Measurements from ENCODE around the gene GRXCR1.

DNA sequence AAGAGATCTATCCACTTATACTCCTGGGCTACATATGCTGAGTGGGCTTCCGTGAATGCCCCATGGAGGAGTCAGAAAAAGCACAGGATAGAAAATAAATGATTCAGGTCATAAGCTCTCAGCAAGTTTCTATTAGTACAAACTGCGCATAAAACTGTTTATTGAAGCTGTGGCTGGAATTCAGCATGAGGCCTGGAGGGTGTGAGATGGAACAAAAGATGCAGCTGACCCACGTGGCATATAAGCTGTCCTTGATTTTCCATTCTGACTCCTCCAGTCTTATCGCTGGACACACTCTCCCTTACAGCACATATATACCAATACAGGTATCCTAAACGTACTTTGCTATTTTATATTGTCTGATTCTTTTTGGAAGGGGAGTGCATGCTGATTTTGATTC is 17.9 kb downstream of the GRXCR1 start:
- TF ChIP-seq, protein P1, sequence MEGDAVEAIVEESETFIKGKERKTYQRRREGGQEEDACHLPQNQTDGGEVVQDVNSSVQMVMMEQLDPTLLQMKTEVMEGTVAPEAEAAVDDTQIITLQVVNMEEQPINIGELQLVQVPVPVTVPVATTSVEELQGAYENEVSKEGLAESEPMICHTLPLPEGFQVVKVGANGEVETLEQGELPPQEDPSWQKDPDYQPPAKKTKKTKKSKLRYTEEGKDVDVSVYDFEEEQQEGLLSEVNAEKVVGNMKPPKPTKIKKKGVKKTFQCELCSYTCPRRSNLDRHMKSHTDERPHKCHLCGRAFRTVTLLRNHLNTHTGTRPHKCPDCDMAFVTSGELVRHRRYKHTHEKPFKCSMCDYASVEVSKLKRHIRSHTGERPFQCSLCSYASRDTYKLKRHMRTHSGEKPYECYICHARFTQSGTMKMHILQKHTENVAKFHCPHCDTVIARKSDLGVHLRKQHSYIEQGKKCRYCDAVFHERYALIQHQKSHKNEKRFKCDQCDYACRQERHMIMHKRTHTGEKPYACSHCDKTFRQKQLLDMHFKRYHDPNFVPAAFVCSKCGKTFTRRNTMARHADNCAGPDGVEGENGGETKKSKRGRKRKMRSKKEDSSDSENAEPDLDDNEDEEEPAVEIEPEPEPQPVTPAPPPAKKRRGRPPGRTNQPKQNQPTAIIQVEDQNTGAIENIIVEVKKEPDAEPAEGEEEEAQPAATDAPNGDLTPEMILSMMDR (IDR thresholded peaks at IDR 0.05 in 4 of 5, conservative IDR thresholded peaks at IDR 0.05 in 1 of 5): no peak
- TF ChIP-seq POLR2A (IDR thresholded peaks at IDR 0.05): no peak
